GM12801 (cell line): ENCODE data around the gene KCNA1.

Experiments used
- CTCF ChIP-seq: IDR thresholded peaks from one replicate; pipeline ENCODE4 v1.5.1; 2011; ENCODE audit warnings: control low read depth; ENCODE audit not compliant: insufficient read length; ENCODE audit errors: extremely low read depth

KCNA1 gene

GRCh38 chr12:4870423-4870822 is 39.3 kb upstream of the KCNA1 start:
- TF ChIP-seq CTCF, result no peak

- TF ChIP-seq CTCF, result no peak
These were observed 38.2 kb upstream of the KCNA1 start for GRCh38 chr12:4871514-4871913.

GRCh38 chr12:4873947-4874346 is 35.8 kb upstream of the KCNA1 start:
- TF ChIP-seq CTCF, result no peak

GRCh38 chr12:4874671-4875070 is 35.0 kb upstream of the KCNA1 start:
- no peak for TF ChIP-seq CTCF

GRCh38 chr12:4881266-4882064 is 28.2 kb upstream of the KCNA1 start:
- TF ChIP-seq CTCF, result no peak

- no peak for TF ChIP-seq CTCF
These were observed 17.8 kb upstream of the KCNA1 start for GRCh38 chr12:4891866-4892265.

GRCh38 chr12:4892418-4892817 is 17.3 kb upstream of the KCNA1 start:
- no peak for TF ChIP-seq CTCF

GRCh38 chr12:4894019-4894418 is 15.7 kb upstream of the KCNA1 start:
- TF ChIP-seq CTCF, result no peak
